Ishikawa (cell line): ENCODE results near the gene IPCEF1.

Experiments used
- CEBPB ChIP-seq: IDR thresholded peaks from 2 replicates; pipeline ENCODE4 v1.6.1; 2012
- CREB1 ChIP-seq: IDR thresholded peaks from 2 replicates; pipeline ENCODE4 v1.6.1; 2012; ENCODE audit warnings: low read depth
- EGR1 ChIP-seq: IDR thresholded peaks from 2 replicates; pipeline ENCODE4 v1.6.1; 2012
- EP300 ChIP-seq: IDR thresholded peaks from 2 replicates; pipeline ENCODE4 v1.6.1; 2012; ENCODE audit warnings: borderline replicate concordance
- FOXM1 ChIP-seq: IDR thresholded peaks from 2 replicates; pipeline ENCODE4 v1.6.1; 2012; ENCODE audit warnings: low read depth, borderline replicate concordance
- NFIC ChIP-seq: IDR thresholded peaks from 2 replicates; pipeline ENCODE4 v1.6.1; 2012
- RAD21 ChIP-seq: IDR thresholded peaks from 2 replicates; pipeline ENCODE4 v1.6.1; 2012; ENCODE audit warnings: low read depth
- TAF1 ChIP-seq: IDR thresholded peaks from 2 replicates; pipeline ENCODE4 v1.6.1; 2012; ENCODE audit warnings: low read depth, mild to moderate bottlenecking
- TCF12 ChIP-seq: IDR thresholded peaks from 2 replicates; pipeline ENCODE4 v1.6.1; 2012; ENCODE audit warnings: low read depth
- TEAD4 ChIP-seq: IDR thresholded peaks from 2 replicates; pipeline ENCODE4 v1.6.1; 2012
- YY1 ChIP-seq: IDR thresholded peaks from 2 replicates; pipeline ENCODE4 v1.6.1; 2012; ENCODE audit warnings: low read depth
- ZBTB7A ChIP-seq: IDR thresholded peaks from 2 replicates; pipeline ENCODE4 v1.6.1; 2012; ENCODE audit warnings: low read depth
- TF ChIP-seq, protein P1 (sequence below): IDR thresholded peaks from 2 replicates; pipeline ENCODE4 v1.6.1; 2012; ENCODE audit warnings: low read depth, mild to moderate bottlenecking
- TF ChIP-seq, protein P2 (sequence below): IDR thresholded peaks from 2 replicates; pipeline ENCODE4 v1.6.1; 2012
- TF ChIP-seq, protein P3 (sequence below): IDR thresholded peaks from 2 replicates; pipeline ENCODE4 v1.6.1; 2012

Gene IPCEF1

DNA sequence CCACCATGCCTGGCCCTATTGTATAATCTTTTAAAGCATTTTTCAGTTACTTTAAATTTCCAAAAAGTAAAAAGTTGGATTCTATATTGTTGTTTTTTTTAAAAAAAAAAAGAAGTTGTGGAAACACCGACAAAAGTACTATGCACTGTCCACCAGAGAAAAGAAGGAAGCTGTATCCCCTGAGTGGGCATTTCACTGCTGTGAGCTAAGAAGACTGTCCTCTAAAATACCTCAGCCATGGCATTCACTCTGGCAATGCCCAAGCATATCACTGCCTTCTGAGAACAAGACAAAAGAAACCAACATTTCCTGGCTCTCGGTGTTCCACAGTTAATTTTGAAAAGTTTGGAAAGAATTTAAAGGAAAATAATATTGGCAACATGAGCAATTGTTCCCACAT, 117.8 kb downstream of the IPCEF1 start:
- TF ChIP-seq YY1 (no peak), TCF12 (no peak), TAF1 (no peak), CEBPB (no peak), FOXM1 (no peak), CREB1 (no peak), RAD21 (no peak), EP300 (no peak), EGR1 (no peak), NFIC (no peak)
- TF ChIP-seq, protein P1, sequence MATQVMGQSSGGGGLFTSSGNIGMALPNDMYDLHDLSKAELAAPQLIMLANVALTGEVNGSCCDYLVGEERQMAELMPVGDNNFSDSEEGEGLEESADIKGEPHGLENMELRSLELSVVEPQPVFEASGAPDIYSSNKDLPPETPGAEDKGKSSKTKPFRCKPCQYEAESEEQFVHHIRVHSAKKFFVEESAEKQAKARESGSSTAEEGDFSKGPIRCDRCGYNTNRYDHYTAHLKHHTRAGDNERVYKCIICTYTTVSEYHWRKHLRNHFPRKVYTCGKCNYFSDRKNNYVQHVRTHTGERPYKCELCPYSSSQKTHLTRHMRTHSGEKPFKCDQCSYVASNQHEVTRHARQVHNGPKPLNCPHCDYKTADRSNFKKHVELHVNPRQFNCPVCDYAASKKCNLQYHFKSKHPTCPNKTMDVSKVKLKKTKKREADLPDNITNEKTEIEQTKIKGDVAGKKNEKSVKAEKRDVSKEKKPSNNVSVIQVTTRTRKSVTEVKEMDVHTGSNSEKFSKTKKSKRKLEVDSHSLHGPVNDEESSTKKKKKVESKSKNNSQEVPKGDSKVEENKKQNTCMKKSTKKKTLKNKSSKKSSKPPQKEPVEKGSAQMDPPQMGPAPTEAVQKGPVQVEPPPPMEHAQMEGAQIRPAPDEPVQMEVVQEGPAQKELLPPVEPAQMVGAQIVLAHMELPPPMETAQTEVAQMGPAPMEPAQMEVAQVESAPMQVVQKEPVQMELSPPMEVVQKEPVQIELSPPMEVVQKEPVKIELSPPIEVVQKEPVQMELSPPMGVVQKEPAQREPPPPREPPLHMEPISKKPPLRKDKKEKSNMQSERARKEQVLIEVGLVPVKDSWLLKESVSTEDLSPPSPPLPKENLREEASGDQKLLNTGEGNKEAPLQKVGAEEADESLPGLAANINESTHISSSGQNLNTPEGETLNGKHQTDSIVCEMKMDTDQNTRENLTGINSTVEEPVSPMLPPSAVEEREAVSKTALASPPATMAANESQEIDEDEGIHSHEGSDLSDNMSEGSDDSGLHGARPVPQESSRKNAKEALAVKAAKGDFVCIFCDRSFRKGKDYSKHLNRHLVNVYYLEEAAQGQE, result no peak
- TF ChIP-seq, protein P2, sequence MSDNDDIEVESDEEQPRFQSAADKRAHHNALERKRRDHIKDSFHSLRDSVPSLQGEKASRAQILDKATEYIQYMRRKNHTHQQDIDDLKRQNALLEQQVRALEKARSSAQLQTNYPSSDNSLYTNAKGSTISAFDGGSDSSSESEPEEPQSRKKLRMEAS, result no peak

DNA sequence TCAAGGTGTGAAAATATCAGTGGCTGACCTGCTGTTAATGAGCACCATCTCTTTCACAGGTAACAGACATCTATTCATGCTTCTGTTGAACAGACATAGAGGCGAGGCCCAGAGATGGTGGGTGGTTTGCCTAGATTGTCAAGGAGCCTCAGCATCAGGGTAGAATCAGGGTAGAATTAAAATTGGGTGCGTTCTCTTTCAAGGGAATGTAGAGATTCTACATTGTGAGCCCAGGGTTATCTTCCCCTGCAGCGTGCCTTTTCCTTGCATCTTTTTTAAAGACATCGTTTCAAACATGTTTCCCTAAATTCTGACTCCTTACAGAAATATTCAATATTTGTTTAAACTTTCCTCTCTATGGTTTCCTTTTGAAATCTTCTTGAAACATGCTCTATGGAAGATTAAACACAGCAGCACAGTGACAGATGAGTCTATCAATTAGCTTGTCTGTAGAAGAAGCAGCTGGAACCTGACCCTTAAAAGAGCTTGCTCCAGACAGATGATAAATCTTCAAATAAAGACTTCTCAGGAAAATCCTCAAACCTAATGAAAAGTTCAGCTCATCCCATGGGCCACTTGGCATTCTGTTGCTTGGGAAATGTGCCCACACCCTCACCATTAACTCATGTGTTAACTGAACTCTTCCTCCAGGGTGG, 119.8 kb downstream of the IPCEF1 start:
- TF ChIP-seq NFIC (no peak), RAD21 (no peak), CREB1 (no peak), TCF12 (no peak), ZBTB7A (no peak), EP300 (no peak), FOXM1 (no peak)
- TF ChIP-seq, protein P2, result no peak
- TF ChIP-seq, protein P3, sequence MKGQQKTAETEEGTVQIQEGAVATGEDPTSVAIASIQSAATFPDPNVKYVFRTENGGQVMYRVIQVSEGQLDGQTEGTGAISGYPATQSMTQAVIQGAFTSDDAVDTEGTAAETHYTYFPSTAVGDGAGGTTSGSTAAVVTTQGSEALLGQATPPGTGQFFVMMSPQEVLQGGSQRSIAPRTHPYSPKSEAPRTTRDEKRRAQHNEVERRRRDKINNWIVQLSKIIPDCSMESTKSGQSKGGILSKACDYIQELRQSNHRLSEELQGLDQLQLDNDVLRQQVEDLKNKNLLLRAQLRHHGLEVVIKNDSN, result no peak

DNA sequence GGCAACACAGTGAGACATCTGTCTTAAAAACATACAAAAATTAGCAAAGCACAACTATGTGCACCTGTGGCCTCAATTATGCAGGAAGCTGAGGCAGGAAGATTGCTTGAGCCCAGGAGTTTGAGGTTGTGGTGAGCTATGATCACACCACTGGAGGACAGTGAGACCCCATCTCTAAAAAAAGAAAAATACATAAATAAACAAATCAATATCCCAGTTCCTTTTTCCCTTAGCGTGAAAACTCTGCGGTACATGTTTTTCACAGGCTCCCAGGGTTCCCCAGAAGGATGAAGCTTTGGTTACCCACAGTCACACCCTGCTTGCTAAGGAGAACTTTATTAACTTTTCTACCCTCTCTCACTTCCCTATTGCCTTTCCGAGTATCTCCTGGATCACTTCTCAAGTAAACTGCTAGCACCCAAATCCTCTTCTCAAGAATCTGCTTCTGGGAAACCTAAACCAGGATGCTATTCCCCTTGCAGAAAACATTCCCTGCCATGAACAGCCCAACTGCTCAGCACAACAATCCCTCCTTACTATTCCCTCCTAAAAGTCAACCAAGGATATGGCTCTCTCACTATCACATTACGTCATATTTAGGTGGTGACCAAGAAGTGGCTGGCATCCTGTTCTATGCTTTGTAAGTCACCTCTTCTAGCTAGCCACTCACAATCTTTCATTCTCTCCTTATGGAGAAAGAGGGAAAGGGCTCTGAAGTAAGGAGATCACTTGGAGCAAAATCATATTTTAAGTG, 122.4 kb downstream of the IPCEF1 start:
- TF ChIP-seq YY1 (no peak), TEAD4 (no peak), CREB1 (no peak), CEBPB (no peak), EGR1 (no peak), FOXM1 (no peak), NFIC (no peak), RAD21 (no peak), ZBTB7A (no peak), TCF12 (no peak), EP300 (no peak), TAF1 (no peak)
- TF ChIP-seq, protein P1, result no peak
- TF ChIP-seq, protein P2, result no peak
- TF ChIP-seq, protein P3, result no peak

DNA sequence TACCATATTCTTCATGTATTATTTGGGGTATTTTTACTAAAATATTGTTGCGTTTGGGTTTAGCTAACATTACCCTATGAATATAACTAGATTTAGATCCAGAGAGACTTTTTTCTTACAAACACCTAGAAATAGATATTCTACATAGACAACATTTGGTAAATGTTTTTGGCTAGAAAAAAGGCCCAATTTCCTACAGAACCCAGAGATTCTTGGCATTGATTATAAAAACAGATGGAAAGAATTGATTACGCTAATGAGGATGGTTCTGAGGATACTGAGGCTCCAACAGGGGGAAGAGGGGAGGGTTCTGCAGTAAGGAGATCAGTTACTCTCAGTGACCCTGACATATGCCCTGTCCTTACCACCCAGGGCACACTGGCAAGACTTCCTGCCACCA, 123.2 kb downstream of the IPCEF1 start:
- TF ChIP-seq RAD21, result no peak
- TF ChIP-seq TCF12, result no peak
- TF ChIP-seq CEBPB, result no peak
- TF ChIP-seq FOXM1, result no peak
- TF ChIP-seq, protein P3, result no peak
- TF ChIP-seq NFIC, result no peak
- TF ChIP-seq, protein P2, result no peak
- no peak for TF ChIP-seq CREB1
- no peak for TF ChIP-seq TAF1
